AG04449 (cell line): Measurements from ENCODE around the gene DLEC1.

Experiments
- CTCF ChIA-PET: fragments of 350-600 bp; formaldehyde crosslinking; extraction: SDS; loops from one replicate; lab custom pipeline; 2021; ENCODE audit warnings: antibody characterized with exemption; lab: Yijun Ruan, JAX
- POLR2A ChIA-PET: fragments of 400-600, 350-600 bp; formaldehyde crosslinking; extraction: SDS; loops from one replicate; lab custom pipeline; 2020; ENCODE audit warnings: antibody characterized with exemption, inconsistent platforms; lab: Yijun Ruan, JAX
- DNase-seq: peaks from one replicate; pipeline ENCODE4 v3.0.0-alpha.2; 2010; ENCODE audit warnings: low read depth, low spot score
- H3K4me3 ChIP-seq: 2 replicates; pipeline ENCODE4 v1.5.1; 2011; ENCODE audit warnings: low read depth, mild to moderate bottlenecking, control low read depth, low read length
- CTCF ChIP-seq: IDR thresholded peaks from one replicate; pipeline ENCODE4 v1.5.1; 2011; ENCODE audit warnings: mild to moderate bottlenecking, moderate library complexity, low read length, control low read depth, inconsistent platforms; ENCODE audit not compliant: insufficient read depth; ENCODE audit errors: missing control alignments

Gene DLEC1

DNA sequence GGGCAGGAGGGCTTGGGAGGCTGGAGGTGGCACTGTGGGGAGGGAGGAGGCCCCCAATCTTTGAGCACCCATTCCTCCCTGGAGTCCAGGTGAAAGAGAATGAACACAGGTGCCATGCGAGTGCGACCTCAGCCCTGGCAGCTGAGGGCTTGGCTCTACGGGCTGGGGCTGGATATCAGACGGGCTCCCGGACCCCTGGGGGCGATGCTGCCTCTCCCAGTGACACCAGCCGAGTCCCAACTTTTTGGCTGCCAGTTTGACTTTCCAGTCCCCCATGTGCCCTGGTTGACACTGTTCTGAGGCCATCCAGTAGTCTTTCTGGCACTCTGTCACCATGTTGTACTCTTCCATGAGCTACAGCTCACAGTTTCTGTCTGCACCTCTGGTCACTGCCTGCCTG is 47.2 kb upstream of the DLEC1 start:
- ChIA-PET CTCF (interaction anchor here (1.0 kb wide), 1 partner anchor 136 kb away, joined by 5 read pairs; no protein-coding TSS in a partner anchor), POLR2A (no interaction called here)
- no peak for TF ChIP-seq CTCF
- H3K4me3 ChIP-seq, result no peak overlapping the region
- no peak for DNase-seq

- POLR2A ChIA-PET, result no interaction called here
- no peak overlapping the region for H3K4me3 ChIP-seq
- TF ChIP-seq CTCF, result no peak
- CTCF ChIA-PET, result interaction anchor here (1.0 kb wide), 1 partner anchor 137 kb away, joined by 5 read pairs; no protein-coding TSS in a partner anchor
- DNase-seq, result no peak
These were observed 46.5 kb upstream of the DLEC1 start for GRCh38 chr3:37992271-37993066.

DNA sequence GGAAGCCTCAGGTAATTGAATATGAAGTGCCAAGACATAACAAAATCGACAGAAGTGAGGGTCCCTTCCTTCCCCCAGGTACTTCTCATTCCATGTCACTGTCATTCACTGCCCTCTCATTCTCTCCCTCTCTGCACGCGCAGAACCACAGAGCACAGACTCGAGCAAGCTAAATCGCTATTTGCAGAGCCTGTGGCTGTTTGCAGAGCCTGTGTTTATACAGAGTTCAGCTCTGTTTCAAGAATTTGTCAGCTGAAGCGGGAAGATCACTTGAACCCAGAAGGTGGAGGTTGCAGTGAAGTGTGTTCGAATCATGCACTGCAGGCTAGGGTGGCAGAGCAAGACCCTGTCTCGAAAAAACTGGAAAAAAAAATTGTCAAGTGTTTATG is 45.9 kb upstream of the DLEC1 start:
- POLR2A ChIA-PET, result no interaction called here

DNA sequence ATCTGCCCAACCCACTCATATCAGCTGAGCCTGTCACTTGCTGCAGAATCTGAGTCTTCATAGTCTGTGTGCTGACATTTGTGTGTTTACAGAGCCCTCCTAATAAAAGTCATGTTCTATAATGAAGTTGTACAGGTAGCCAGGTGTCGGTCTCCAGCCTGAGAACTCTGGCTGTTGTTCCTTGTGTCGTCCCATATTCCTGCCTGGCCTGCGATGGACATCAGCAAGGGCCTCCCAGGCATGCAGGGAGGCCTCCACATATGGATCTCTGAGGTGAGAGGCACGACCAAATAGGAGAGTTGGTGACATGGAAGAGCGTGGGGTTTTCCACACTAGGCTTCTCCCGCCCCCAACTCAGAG is 45.6 kb upstream of the DLEC1 start:
- CTCF ChIA-PET, result no interaction called here
- no peak for TF ChIP-seq CTCF
- peak overlapping the region; percentile 72 for H3K4me3 ChIP-seq
- POLR2A ChIA-PET, result no interaction called here
- DNase-seq, result no peak

More for the DNA sequence above, 45.9 kb upstream of the DLEC1 start:
- no peak overlapping the region for H3K4me3 ChIP-seq
- CTCF ChIA-PET, result no interaction called here
- DNase-seq, result no peak
- TF ChIP-seq CTCF, result no peak

DNA sequence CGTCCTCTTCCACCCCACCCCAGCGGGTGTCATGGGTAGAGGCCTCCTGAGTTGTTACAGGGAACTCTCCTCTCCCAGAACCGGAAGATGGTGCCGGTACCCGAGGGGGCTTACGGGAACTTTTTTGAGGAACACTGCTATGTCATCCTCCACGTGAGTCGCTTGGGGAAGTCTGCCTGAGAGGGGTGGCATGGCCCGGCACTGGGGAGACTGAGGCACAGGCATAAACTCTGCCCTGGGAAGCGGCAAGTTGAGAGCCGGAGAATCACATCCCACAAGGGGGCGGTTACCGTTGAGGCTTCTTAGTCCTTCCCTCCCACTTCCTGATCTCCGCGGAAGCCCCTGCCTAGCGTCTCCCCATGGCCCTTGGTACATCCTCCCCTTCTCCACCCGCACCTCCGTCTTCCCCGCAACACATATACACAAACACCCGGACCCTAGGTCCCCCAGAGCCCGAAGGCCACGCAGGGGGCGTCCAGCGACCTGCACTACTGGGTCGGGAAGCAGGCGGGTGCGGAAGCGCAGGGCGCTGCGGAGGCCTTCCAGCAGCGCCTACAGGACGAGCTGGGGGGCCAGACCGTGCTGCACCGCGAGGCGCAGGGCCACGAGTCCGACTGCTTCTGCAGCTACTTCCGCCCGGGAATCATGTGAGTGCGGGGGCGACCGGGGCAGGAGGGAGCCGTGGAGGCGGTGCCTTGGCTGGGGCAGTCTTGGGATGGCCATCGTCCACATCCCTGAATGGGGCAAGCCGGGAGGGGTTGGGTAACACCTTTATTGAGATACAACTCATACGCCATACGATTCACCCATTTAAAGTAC is 45.0 kb upstream of the DLEC1 start:
- no peak for TF ChIP-seq CTCF
- ChIA-PET POLR2A (no interaction called here), CTCF (interaction anchor here (1.0 kb wide), 1 partner anchor 137 kb away, joined by 3 read pairs; no protein-coding TSS in a partner anchor)
- H3K4me3 ChIP-seq, result peak overlapping the region; percentile 72
- DNase-seq, result no peak

GRCh38 chr3:37994639-37994972 is 44.4 kb upstream of the DLEC1 start:
- POLR2A ChIA-PET, result no interaction called here
- peak overlapping the region; percentile 72 for H3K4me3 ChIP-seq

More at GRCh38 chr3:37994639-37994972, 44.4 kb upstream of the DLEC1 start:
- CTCF ChIA-PET, result interaction anchor here (1.0 kb wide), 1 partner anchor 138 kb away, joined by 3 read pairs; no protein-coding TSS in a partner anchor
- no peak for DNase-seq
- TF ChIP-seq CTCF, result no peak
